Activated CD8-positive, alpha-beta T cell treated with anti-CD3 and anti-CD28 coated beads for 36 hours (primary cell): ENCODE measurements around the gene NCK2. TPM values are rescaled to one million over a fixed set of nuclear protein-coding genes. Genes with fewer than 3 reads are reported as not detected.
A peak's percentile ranks its signal among the peaks of the same experiment; 100 is the strongest.

ENCODE experiments used
- ATAC-seq: fragments of 200-7000 bp; cut with Tn5 transposase; one replicate; pipeline ENCODE4 v1.10.0; 2021; ENCODE audit warnings: mild to moderate bottlenecking, moderate library complexity
- CTCF ChIA-PET: fragments of 350-600 bp; sonication (Branson Sonifier 250); formaldehyde crosslinking; loops from one replicate; lab custom pipeline; 2021; ENCODE audit warnings: antibody characterized with exemption; lab: Charles Lee
- POLR2A ChIA-PET: fragments of 350-600 bp; sonication (Branson Sonifier 250); formaldehyde crosslinking; loops from one replicate; lab custom pipeline; 2021; ENCODE audit warnings: antibody characterized with exemption; lab: Charles Lee
- DNase-seq: peaks from one replicate; pipeline ENCODE4 v3.0.0-alpha.2; 2020
- H3K27ac Mint-ChIP-seq: one replicate; pipeline ENCODE4 v1.8.0; 2021; ENCODE audit warnings: mild to moderate bottlenecking, mixed read lengths
- H3K27me3 Mint-ChIP-seq: one replicate; pipeline ENCODE4 v1.8.0; 2021; ENCODE audit warnings: mixed read lengths
- H3K36me3 Mint-ChIP-seq: one replicate; pipeline ENCODE4 v1.8.0; 2021; ENCODE audit warnings: low read depth, mixed read lengths
- H3K4me1 Mint-ChIP-seq: one replicate; pipeline ENCODE4 v1.8.0; 2021; ENCODE audit warnings: low read depth, mixed read lengths
- H3K4me3 Mint-ChIP-seq: one replicate; pipeline ENCODE4 v1.8.0; 2021; ENCODE audit warnings: mild to moderate bottlenecking, moderate library complexity, mixed read lengths
- H3K9me3 Mint-ChIP-seq: one replicate; pipeline ENCODE4 v1.8.0; 2021; ENCODE audit warnings: mixed read lengths
- intact Hi-C: fragments of 100-400 bp; cut with micrococcal nuclease; formaldehyde crosslinking; loops from one replicate; pipeline ENCODE4 v1.10.0; 2022
- total RNA-seq, 2 experiments: library from RNA; stranded (reverse); gene quantifications; one replicate each; pipeline ENCODE4 v1.2.3, GENCODE V29; 2021
- TF ChIP-seq, protein P1 (sequence below): fragments of 200-600 bp; IDR thresholded peaks from one replicate; pipeline ENCODE4 v1.8.0; 2022; ENCODE audit warnings: antibody characterized with exemption, mild to moderate bottlenecking

The NCK2 gene
- total RNA-seq, 2 experiments from 2014 or later: 68.3 to 69.7 TPM

DNA sequence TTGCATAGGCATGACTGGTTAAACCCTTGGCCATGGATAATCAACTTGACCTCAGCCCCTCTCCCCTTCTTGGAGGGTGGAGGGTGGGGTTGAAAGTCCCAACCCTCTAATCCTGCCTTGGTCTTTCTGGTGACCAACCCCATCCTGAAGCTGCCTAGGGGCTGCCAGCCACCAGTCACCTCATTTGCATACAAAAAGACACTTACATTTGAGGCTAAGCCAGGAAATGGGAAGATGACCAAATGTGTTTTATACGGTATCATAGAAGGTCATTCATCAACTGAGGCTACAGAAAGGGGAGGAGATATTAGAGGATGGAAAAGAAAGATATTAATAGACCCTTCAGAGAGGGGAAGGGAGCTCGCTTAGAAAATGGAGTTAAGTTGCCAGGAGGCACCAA lies 96.8 kb downstream of the NCK2 start:
- Mint-ChIP-seq H3K27ac (peak overlapping the region; percentile 82), H3K4me1 (peaks cover 84% of the 10 kb centered on the region), H3K27me3 (no peaks in the 10 kb centered on the region), H3K4me3 (no peak overlapping the region), H3K9me3 (no peaks in the 10 kb centered on the region), H3K36me3 (peaks cover 63% of the 10 kb centered on the region)
- no peak for ATAC-seq
- TF ChIP-seq, protein P1, sequence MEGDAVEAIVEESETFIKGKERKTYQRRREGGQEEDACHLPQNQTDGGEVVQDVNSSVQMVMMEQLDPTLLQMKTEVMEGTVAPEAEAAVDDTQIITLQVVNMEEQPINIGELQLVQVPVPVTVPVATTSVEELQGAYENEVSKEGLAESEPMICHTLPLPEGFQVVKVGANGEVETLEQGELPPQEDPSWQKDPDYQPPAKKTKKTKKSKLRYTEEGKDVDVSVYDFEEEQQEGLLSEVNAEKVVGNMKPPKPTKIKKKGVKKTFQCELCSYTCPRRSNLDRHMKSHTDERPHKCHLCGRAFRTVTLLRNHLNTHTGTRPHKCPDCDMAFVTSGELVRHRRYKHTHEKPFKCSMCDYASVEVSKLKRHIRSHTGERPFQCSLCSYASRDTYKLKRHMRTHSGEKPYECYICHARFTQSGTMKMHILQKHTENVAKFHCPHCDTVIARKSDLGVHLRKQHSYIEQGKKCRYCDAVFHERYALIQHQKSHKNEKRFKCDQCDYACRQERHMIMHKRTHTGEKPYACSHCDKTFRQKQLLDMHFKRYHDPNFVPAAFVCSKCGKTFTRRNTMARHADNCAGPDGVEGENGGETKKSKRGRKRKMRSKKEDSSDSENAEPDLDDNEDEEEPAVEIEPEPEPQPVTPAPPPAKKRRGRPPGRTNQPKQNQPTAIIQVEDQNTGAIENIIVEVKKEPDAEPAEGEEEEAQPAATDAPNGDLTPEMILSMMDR: no peak
- ChIA-PET CTCF (interaction anchor here (1.1 to 1.3 kb wide), 2 partner anchors 9 to 59 kb away, joined by 3 to 4 read pairs; no protein-coding TSS in a partner anchor), POLR2A (interaction anchor here (0.6 to 1.7 kb wide), 6 partner anchors 11 to 95 kb away, joined by 3 to 6 read pairs (median 4); no protein-coding TSS in a partner anchor)
- no peak for DNase-seq
- intact Hi-C loops: no loop called here

DNA sequence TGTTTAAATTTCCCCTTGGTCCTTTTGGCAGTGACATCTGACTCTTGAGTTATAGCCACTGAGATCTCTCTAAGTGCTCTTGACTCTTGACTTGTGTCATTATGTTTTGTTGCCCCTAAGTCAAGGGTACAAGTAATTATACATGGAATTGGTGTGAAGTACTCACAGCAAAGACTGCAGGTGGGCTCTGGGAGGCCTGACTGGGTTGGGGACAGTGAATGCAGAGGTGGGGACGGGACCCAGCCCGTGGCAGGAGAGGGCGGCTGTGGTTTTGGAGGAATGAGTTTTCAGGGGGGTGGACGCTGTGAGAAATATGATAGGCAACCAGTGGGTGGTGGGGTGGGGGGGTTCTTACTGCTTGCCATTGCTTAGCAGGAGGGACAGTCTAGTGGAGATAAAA lies 97.8 kb downstream of the NCK2 start:
- DNase-seq (peak; percentile 60), ATAC-seq (peak; percentile 37)
- H3K9me3 Mint-ChIP-seq: no peaks in the 10 kb centered on the region
- intact Hi-C loops: no loop called here
- peak overlapping the region; percentile 88 for H3K27ac Mint-ChIP-seq
- TF ChIP-seq, protein P1: no peak
- H3K27me3 Mint-ChIP-seq: no peaks in the 10 kb centered on the region
- H3K4me1 Mint-ChIP-seq: peaks cover 83% of the 10 kb centered on the region
- POLR2A ChIA-PET: interaction anchor here (0.7 to 1.7 kb wide), 2 partner anchors 10 to 15 kb away, joined by 3 to 4 read pairs; no protein-coding TSS in a partner anchor
- CTCF ChIA-PET: no interaction called here
- no peak overlapping the region for H3K4me3 Mint-ChIP-seq
- H3K36me3 Mint-ChIP-seq: peaks cover 63% of the 10 kb centered on the region

DNA sequence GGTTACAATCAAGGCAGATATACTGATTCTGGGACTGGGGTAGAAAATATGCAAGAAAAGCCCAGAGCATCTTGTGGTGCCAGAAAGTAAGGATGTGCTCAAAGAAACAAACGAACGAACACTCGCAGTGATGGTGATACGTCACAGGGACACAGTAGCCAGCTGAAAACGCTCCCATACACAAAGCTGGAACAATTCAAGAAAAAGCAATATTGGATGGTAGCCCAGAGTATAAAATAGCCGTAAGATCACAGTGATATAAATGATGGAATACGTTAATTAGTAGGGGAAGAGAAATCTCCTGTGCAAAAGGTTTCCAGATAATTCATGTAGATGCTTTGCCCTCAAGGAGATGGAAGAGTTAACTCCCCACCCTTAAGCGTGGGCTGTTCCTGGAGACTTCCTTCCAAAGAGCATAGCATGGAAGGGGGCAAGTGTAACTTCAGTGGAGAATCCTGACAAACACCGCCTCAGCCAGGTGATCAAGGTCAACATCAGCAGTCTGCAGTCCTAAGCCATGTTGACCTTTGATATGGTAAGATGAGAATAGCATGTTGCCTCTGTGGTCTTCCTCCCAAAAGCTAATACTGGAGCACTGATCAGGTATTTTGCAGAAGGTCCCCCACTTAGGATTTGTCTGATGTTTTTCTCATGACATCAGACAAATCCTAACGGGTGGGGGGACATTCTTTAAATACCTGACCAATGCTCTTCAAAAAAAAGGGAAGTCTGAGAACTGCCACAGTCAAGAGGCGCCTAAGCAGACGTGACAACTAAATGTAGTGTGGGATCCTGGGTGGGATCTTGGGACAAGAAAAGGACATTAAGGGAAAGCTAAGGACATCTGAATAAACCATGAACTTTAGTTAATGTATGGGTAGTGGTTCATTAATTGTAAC lies 99.0 kb downstream of the NCK2 start:
- Mint-ChIP-seq H3K27me3 (no peaks in the 10 kb centered on the region), H3K4me1 (peaks cover 84% of the 10 kb centered on the region), H3K4me3 (no peak overlapping the region), H3K27ac (peak overlapping the region; percentile 79), H3K9me3 (no peaks in the 10 kb centered on the region), H3K36me3 (peaks cover 65% of the 10 kb centered on the region)
- ChIA-PET CTCF (no interaction called here), POLR2A (no interaction called here)
- intact Hi-C loops: no loop called here
- TF ChIP-seq, protein P1: no peak
- DNase-seq: no peak
- ATAC-seq: no peak

DNA sequence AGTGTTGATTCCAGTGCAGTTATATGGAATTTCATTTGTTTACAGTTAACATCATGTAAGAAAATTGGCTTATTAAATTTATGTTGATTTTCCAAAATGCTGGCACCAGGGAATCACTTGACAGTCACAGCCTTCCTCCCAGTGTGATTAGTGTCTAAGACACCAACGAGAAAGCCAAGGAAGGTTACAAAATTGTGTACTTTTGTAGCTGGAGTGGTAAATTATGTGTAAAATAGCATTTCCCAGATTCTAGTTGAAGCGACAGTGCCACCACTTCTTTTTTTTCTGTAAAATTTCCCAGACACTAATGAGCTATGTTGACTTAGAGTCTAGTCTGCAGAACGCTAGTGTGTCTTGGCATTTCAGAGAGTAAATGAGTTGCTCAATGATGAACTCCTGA lies 101.3 kb downstream of the NCK2 start:
- ChIA-PET CTCF (interaction anchor here (0.8 to 1.6 kb wide), 2 partner anchors 11 to 12 kb away, joined by 3 to 5 read pairs; no protein-coding TSS in a partner anchor), POLR2A (no interaction called here)
- Mint-ChIP-seq H3K27ac (peak overlapping the region; percentile 77), H3K4me3 (no peak overlapping the region), H3K36me3 (peaks cover 58% of the 10 kb centered on the region), H3K9me3 (no peaks in the 10 kb centered on the region), H3K4me1 (peaks cover 81% of the 10 kb centered on the region), H3K27me3 (no peaks in the 10 kb centered on the region)
- intact Hi-C loops: no loop called here
- TF ChIP-seq, protein P1: no peak
- DNase-seq (no peak), ATAC-seq (no peak)

DNA sequence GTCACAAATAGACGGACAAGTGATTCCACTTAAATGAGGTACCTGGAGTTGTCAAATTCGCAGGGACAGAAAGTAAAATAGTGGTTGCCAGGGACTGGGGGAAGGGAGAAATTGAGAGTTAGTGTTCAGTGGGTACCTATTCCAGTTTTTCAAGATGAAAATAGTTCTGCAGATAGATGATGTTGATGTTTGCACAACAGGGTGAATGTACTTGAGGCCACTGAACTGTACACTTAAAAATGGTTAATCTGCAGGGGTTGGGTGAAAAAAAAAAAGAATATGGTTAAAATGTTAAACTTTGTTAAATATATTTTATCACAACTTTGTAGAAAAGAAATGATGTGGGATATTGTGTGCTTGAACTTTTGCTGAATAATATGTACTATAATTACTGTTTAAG lies 102.3 kb downstream of the NCK2 start:
- Mint-ChIP-seq H3K9me3 (peaks cover 3% of the 10 kb centered on the region), H3K36me3 (peaks cover 57% of the 10 kb centered on the region), H3K4me1 (peaks cover 78% of the 10 kb centered on the region), H3K27me3 (no peaks in the 10 kb centered on the region), H3K4me3 (no peak overlapping the region), H3K27ac (peak overlapping the region; percentile 75)
- ChIA-PET POLR2A (interaction anchor here (1.0 kb wide), 1 partner anchor 9 kb away, joined by 3 read pairs; no protein-coding TSS in a partner anchor), CTCF (no interaction called here)
- ATAC-seq (no peak), DNase-seq (no peak)
- TF ChIP-seq, protein P1: no peak
- intact Hi-C loops: no loop called here
